ENCODE results near the gene SCYGR8.
"Not testable (repeated sequence)": the region's sequence is repeated elsewhere in the genome, so short reads cannot be mapped to it uniquely, and the experiment has no call there.

- TF ChIP-seq CTCF (IDR thresholded peaks at IDR 0.05; ENCODE audit: low read depth, low read length); MYC (IDR thresholded peaks at IDR 0.05; ENCODE audit: low read depth, low read length); POLR2A (IDR thresholded peaks at IDR 0.05; ENCODE audit: extremely low read depth, insufficient read length): not testable (repeated sequence)
Observed at GRCh38 chr2:227756261-227756660, 10.6 kb downstream of the SCYGR8 start.
